ENCODE data around the gene FRYL. TPM values are rescaled to one million over a fixed set of nuclear protein-coding genes. Genes with fewer than 3 reads are reported as not detected.

FRYL gene
- total RNA-seq, 4 donors from 2014 or later: 14.5 to 43.7 (median 20.1) TPM

- intact Hi-C loops (cut with DNase I; ENCODE audit: low total_unique reads): no loop called here
- H3K27me3 ChIP-seq: no peaks in the 10 kb centered on the region
- in situ Hi-C loops (cut with MboI; ENCODE audit: low sequenced_read_pairs in 4 of 4): loop anchor here in 1 of 4 donors (25.0 kb wide), 1 partner anchor 490 kb away; no protein-coding TSS in a partner anchor
- H3K36me3 ChIP-seq: no peaks in the 10 kb centered on the region
- DNase-seq (no peak), ATAC-seq (no peak)
- no peaks in the 10 kb centered on the region for H3K4me1 ChIP-seq
- no peaks in the 10 kb centered on the region for H3K9me3 ChIP-seq
- no peak overlapping the region for H3K27ac ChIP-seq
- no peak overlapping the region for H3K4me3 ChIP-seq
- TF ChIP-seq CTCF (IDR thresholded peaks at IDR 0.05 in 4 of 5, conservative IDR thresholded peaks at IDR 0.05 in 1 of 5) (no peak), POLR2A (IDR thresholded peaks at IDR 0.05) (no peak)
Observed at GRCh38 chr4:48472794-48473193, 307.3 kb downstream of the FRYL start.

- Histone ChIP-seq H3K27me3 (no peaks in the 10 kb centered on the region), H3K9me3 (no peaks in the 10 kb centered on the region), H3K4me1 (no peaks in the 10 kb centered on the region), H3K36me3 (no peaks in the 10 kb centered on the region), H3K4me3 (no peak overlapping the region), H3K27ac (no peak overlapping the region)
- in situ Hi-C loops (cut with MboI; ENCODE audit: low sequenced_read_pairs in 4 of 4): loop anchor here in 1 of 4 donors (25.0 kb wide), 1 partner anchor 492 kb away; no protein-coding TSS in a partner anchor
- intact Hi-C loops (cut with DNase I; ENCODE audit: low total_unique reads): no loop called here
- no peak for ATAC-seq
- TF ChIP-seq CTCF (IDR thresholded peaks at IDR 0.05 in 4 of 5, conservative IDR thresholded peaks at IDR 0.05 in 1 of 5) (no peak), POLR2A (IDR thresholded peaks at IDR 0.05) (no peak)
- DNase-seq: no peak
Observed at GRCh38 chr4:48470570-48470969, 309.5 kb downstream of the FRYL start.

- intact Hi-C loops (cut with DNase I; ENCODE audit: low total_unique reads) (no loop called here), in situ Hi-C loops (cut with MboI; ENCODE audit: low sequenced_read_pairs in 4 of 4) (loop anchor here in 1 of 4 donors (25.0 kb wide), 1 partner anchor 492 kb away; no protein-coding TSS in a partner anchor)
- no peak for TF ChIP-seq CTCF (IDR thresholded peaks at IDR 0.05 in 4 of 5, conservative IDR thresholded peaks at IDR 0.05 in 1 of 5)
- TF ChIP-seq POLR2A (IDR thresholded peaks at IDR 0.05): no peak
- no peaks in the 10 kb centered on the region for H3K4me1 ChIP-seq
- H3K27me3 ChIP-seq: no peaks in the 10 kb centered on the region
- no peak overlapping the region for H3K4me3 ChIP-seq
- no peak for ATAC-seq
- H3K9me3 ChIP-seq: no peaks in the 10 kb centered on the region
- no peaks in the 10 kb centered on the region for H3K36me3 ChIP-seq
- DNase-seq: no peak
- no peak overlapping the region for H3K27ac ChIP-seq
Observed at GRCh38 chr4:48470137-48470536, 309.9 kb downstream of the FRYL start.

- H3K9me3 ChIP-seq: no peaks in the 10 kb centered on the region
- H3K27me3 ChIP-seq: no peaks in the 10 kb centered on the region
- no peak overlapping the region for H3K4me3 ChIP-seq
- no peak overlapping the region for H3K27ac ChIP-seq
- no peak for DNase-seq
- intact Hi-C loops (cut with DNase I; ENCODE audit: low total_unique reads) (no loop called here), in situ Hi-C loops (cut with MboI; ENCODE audit: low sequenced_read_pairs in 4 of 4) (loop anchor here in 1 of 4 donors (25.0 kb wide), 1 partner anchor 494 kb away; no protein-coding TSS in a partner anchor)
- ATAC-seq: no peak
- TF ChIP-seq POLR2A (IDR thresholded peaks at IDR 0.05) (no peak), CTCF (IDR thresholded peaks at IDR 0.05 in 4 of 5, conservative IDR thresholded peaks at IDR 0.05 in 1 of 5) (no peak)
- H3K36me3 ChIP-seq: no peaks in the 10 kb centered on the region
- H3K4me1 ChIP-seq: no peaks in the 10 kb centered on the region
Observed at GRCh38 chr4:48467891-48468290, 312.2 kb downstream of the FRYL start.

GRCh38 chr4:48467442-48467841 lies 312.6 kb downstream of the FRYL start:
- in situ Hi-C loops (cut with MboI; ENCODE audit: low sequenced_read_pairs in 4 of 4) (loop anchor here in 1 of 4 donors (25.0 kb wide), 1 partner anchor 495 kb away; no protein-coding TSS in a partner anchor), intact Hi-C loops (cut with DNase I; ENCODE audit: low total_unique reads) (no loop called here)
- Histone ChIP-seq H3K36me3 (no peaks in the 10 kb centered on the region), H3K27me3 (no peaks in the 10 kb centered on the region), H3K4me1 (no peaks in the 10 kb centered on the region), H3K4me3 (no peak overlapping the region), H3K27ac (no peak overlapping the region), H3K9me3 (no peaks in the 10 kb centered on the region)
- ATAC-seq: no peak
- no peak for DNase-seq
- no peak for TF ChIP-seq POLR2A (IDR thresholded peaks at IDR 0.05)
- no peak for TF ChIP-seq CTCF (IDR thresholded peaks at IDR 0.05 in 4 of 5, conservative IDR thresholded peaks at IDR 0.05 in 1 of 5)
